Loucy (cell line): ENCODE data around the gene TMPRSS11F.

ENCODE experiments used
- H2AFZ ChIP-seq: fragments of 200-600 bp; sonication (generic); 2 replicates; pipeline ENCODE4 v1.6.0; 2016; ENCODE audit warnings: antibody characterized with exemption, mild to moderate bottlenecking, low read length, moderate library complexity
- H3F3A ChIP-seq: fragments of 200-600 bp; 2 replicates; pipeline ENCODE4 v1.6.0; 2016; ENCODE audit warnings: antibody characterized with exemption, low read depth, mild to moderate bottlenecking
- H3K27me3 ChIP-seq: fragments of 200-600 bp; sonication (generic); 2 replicates; pipeline ENCODE4 v1.6.1; 2014; ENCODE audit warnings: low read length, mild to moderate bottlenecking; ENCODE audit not compliant: insufficient read depth, poor library complexity, severe bottlenecking
- H3K36me3 ChIP-seq: fragments of 200-600 bp; sonication (generic); 2 replicates; pipeline ENCODE4 v1.6.1; 2016; ENCODE audit warnings: low read length; ENCODE audit not compliant: insufficient read depth
- H3K4me1 ChIP-seq: fragments of 200-600 bp; sonication (generic); 2 replicates; pipeline ENCODE4 v1.5.1; 2014; ENCODE audit warnings: low read length, mild to moderate bottlenecking; ENCODE audit not compliant: insufficient read depth, poor library complexity, severe bottlenecking
- H3K4me2 ChIP-seq: fragments of 200-600 bp; sonication (generic); 2 replicates; pipeline ENCODE4 v1.6.0; 2014; ENCODE audit warnings: antibody characterized with exemption, low read length, low read depth, mild to moderate bottlenecking; ENCODE audit not compliant: poor library complexity, severe bottlenecking
- H3K4me3 ChIP-seq: fragments of 200-600 bp; sonication (generic); 2 replicates; pipeline ENCODE4 v1.5.1; 2014; ENCODE audit warnings: low read length, mild to moderate bottlenecking, mixed read lengths; ENCODE audit not compliant: poor library complexity, severe bottlenecking
- H3K79me2 ChIP-seq: fragments of 200-600 bp; sonication (generic); 2 replicates; pipeline ENCODE4 v1.6.1; 2014; ENCODE audit warnings: low read length; ENCODE audit not compliant: insufficient read depth
- H3K9ac ChIP-seq: fragments of 200-600 bp; sonication (generic); 2 replicates; pipeline ENCODE4 v1.6.0; 2014; ENCODE audit warnings: mild to moderate bottlenecking, low read depth, low read length, moderate library complexity; ENCODE audit not compliant: poor library complexity, severe bottlenecking
- H3K9me2 ChIP-seq: fragments of 200-600 bp; sonication (generic); replicated peaks from 2 replicates; pipeline ENCODE4 v1.6.1; 2016; ENCODE audit warnings: low read depth, low read length, mixed read lengths
- H3K9me3 ChIP-seq: fragments of 200-600 bp; sonication (generic); 2 replicates; pipeline ENCODE4 v1.6.1; 2014; ENCODE audit warnings: mild to moderate bottlenecking, antibody characterized with exemption, low read length, low read depth; ENCODE audit not compliant: insufficient read depth
- H4K20me1 ChIP-seq: fragments of 200-600 bp; sonication (generic); 2 replicates; pipeline ENCODE4 v1.6.0; 2014; ENCODE audit warnings: antibody characterized with exemption, low read length, mild to moderate bottlenecking; ENCODE audit not compliant: insufficient read depth, poor library complexity, severe bottlenecking
- EZH2phosphoT487 ChIP-seq: fragments of 200-600 bp; IDR thresholded peaks from 2 replicates; pipeline ENCODE4 v1.6.1; 2018; ENCODE audit warnings: antibody characterized with exemption, mild to moderate bottlenecking, moderate library complexity, borderline replicate concordance
- TF ChIP-seq, protein P1 (sequence below): fragments of 200-600 bp; sonication (generic); conservative IDR thresholded peaks from 2 replicates; pipeline ENCODE4 v1.5.1; 2014; ENCODE audit warnings: mild to moderate bottlenecking, antibody characterized with exemption, low read length

TMPRSS11F gene

GRCh38 chr4:68110441-68110840 is 19.2 kb downstream of the TMPRSS11F start:
- no peaks in the 10 kb centered on the region for H3K36me3 ChIP-seq
- H4K20me1 ChIP-seq, result no peaks in the 10 kb centered on the region
- H3F3A ChIP-seq, result no peaks in the 10 kb centered on the region
- no peaks in the 10 kb centered on the region for H3K79me2 ChIP-seq
- H3K9me2 ChIP-seq, result no peaks in the 10 kb centered on the region
- TF ChIP-seq EZH2phosphoT487, result no peak
- TF ChIP-seq, protein P1, sequence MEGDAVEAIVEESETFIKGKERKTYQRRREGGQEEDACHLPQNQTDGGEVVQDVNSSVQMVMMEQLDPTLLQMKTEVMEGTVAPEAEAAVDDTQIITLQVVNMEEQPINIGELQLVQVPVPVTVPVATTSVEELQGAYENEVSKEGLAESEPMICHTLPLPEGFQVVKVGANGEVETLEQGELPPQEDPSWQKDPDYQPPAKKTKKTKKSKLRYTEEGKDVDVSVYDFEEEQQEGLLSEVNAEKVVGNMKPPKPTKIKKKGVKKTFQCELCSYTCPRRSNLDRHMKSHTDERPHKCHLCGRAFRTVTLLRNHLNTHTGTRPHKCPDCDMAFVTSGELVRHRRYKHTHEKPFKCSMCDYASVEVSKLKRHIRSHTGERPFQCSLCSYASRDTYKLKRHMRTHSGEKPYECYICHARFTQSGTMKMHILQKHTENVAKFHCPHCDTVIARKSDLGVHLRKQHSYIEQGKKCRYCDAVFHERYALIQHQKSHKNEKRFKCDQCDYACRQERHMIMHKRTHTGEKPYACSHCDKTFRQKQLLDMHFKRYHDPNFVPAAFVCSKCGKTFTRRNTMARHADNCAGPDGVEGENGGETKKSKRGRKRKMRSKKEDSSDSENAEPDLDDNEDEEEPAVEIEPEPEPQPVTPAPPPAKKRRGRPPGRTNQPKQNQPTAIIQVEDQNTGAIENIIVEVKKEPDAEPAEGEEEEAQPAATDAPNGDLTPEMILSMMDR, result no peak
- H3K4me1 ChIP-seq, result no peaks in the 10 kb centered on the region
- H3K9ac ChIP-seq, result no peak overlapping the region
- H3K27me3 ChIP-seq, result no peaks in the 10 kb centered on the region
- H3K4me2 ChIP-seq, result no peak overlapping the region
- no peak overlapping the region for H2AFZ ChIP-seq
- H3K9me3 ChIP-seq, result no peaks in the 10 kb centered on the region
- H3K4me3 ChIP-seq, result no peak overlapping the region

- Histone ChIP-seq H4K20me1 (no peaks in the 10 kb centered on the region), H3K4me1 (no peaks in the 10 kb centered on the region)
- TF ChIP-seq EZH2phosphoT487, result no peak
- TF ChIP-seq, protein P1, result no peak
Observed at GRCh38 chr4:68109868-68110267, 19.8 kb downstream of the TMPRSS11F start.

GRCh38 chr4:68082758-68083157 is 46.9 kb downstream of the TMPRSS11F start:
- Histone ChIP-seq H3K4me2 (no peak overlapping the region), H3F3A (no peaks in the 10 kb centered on the region), H3K4me1 (no peaks in the 10 kb centered on the region), H2AFZ (no peak overlapping the region), H3K9ac (no peak overlapping the region), H3K4me3 (no peak overlapping the region), H4K20me1 (no peaks in the 10 kb centered on the region), H3K9me3 (no peaks in the 10 kb centered on the region), H3K27me3 (no peaks in the 10 kb centered on the region), H3K9me2 (no peaks in the 10 kb centered on the region), H3K36me3 (no peaks in the 10 kb centered on the region), H3K79me2 (no peaks in the 10 kb centered on the region)
- TF ChIP-seq EZH2phosphoT487, result no peak
- TF ChIP-seq, protein P1, result no peak

More at GRCh38 chr4:68109868-68110267, 19.8 kb downstream of the TMPRSS11F start:
- H3K4me2 ChIP-seq, result no peak overlapping the region
- no peak overlapping the region for H3K9ac ChIP-seq
- H3K9me2 ChIP-seq, result no peaks in the 10 kb centered on the region
- no peaks in the 10 kb centered on the region for H3K79me2 ChIP-seq
- H3K27me3 ChIP-seq, result no peaks in the 10 kb centered on the region
- no peaks in the 10 kb centered on the region for H3K9me3 ChIP-seq
- H3F3A ChIP-seq, result no peaks in the 10 kb centered on the region
- no peak overlapping the region for H2AFZ ChIP-seq
- H3K4me3 ChIP-seq, result no peak overlapping the region
- H3K36me3 ChIP-seq, result no peaks in the 10 kb centered on the region
